ENCODE data around the gene RXRB.

Gene RXRB

GRCh38 chr6:33204165-33204414, 3.6 kb upstream of the RXRB start:
- 0 out of 2 replicates have a peak, but pooled peaks cover 4% of the 10 kb centered on the region for H3F3A ChIP-seq (ENCODE audit: insufficient read depth, low read length)
- TF ChIP-seq, protein P1, sequence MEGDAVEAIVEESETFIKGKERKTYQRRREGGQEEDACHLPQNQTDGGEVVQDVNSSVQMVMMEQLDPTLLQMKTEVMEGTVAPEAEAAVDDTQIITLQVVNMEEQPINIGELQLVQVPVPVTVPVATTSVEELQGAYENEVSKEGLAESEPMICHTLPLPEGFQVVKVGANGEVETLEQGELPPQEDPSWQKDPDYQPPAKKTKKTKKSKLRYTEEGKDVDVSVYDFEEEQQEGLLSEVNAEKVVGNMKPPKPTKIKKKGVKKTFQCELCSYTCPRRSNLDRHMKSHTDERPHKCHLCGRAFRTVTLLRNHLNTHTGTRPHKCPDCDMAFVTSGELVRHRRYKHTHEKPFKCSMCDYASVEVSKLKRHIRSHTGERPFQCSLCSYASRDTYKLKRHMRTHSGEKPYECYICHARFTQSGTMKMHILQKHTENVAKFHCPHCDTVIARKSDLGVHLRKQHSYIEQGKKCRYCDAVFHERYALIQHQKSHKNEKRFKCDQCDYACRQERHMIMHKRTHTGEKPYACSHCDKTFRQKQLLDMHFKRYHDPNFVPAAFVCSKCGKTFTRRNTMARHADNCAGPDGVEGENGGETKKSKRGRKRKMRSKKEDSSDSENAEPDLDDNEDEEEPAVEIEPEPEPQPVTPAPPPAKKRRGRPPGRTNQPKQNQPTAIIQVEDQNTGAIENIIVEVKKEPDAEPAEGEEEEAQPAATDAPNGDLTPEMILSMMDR (IDR thresholded peaks at IDR 0.05; ENCODE audit: low read length): no peak
- TF ChIP-seq EZH2 (IDR thresholded peaks at IDR 0.05; ENCODE audit: borderline replicate concordance, low read length): no peak
- H3K9me3 ChIP-seq (ENCODE audit: low read length): no peaks in the 10 kb centered on the region
- peak overlapping the region; percentile 86 for H3K4me2 ChIP-seq (ENCODE audit: low read length)
- peaks cover 50% of the 10 kb centered on the region for H3K4me1 ChIP-seq (ENCODE audit: insufficient read depth, low read length, severe bottlenecking)
- H4K20me1 ChIP-seq (ENCODE audit: insufficient read depth, low read length): no peaks in the 10 kb centered on the region
- H3K9ac ChIP-seq (ENCODE audit: low read length): no peak overlapping the region
- no peaks in the 10 kb centered on the region for H3K9me2 ChIP-seq (ENCODE audit: low read depth, low read length)
- no peak overlapping the region for H2AFZ ChIP-seq (ENCODE audit: low read length)
- H3K27me3 ChIP-seq (ENCODE audit: insufficient read depth, low read length): no peaks in the 10 kb centered on the region
- H3K27ac ChIP-seq (ENCODE audit: low read depth, low read length, poor library complexity, severe bottlenecking): no peak overlapping the region
- no peaks in the 10 kb centered on the region for H3K79me2 ChIP-seq (ENCODE audit: insufficient read depth, low read length)
- H3K36me3 ChIP-seq (ENCODE audit: insufficient read depth, low read length): peaks cover 24% of the 10 kb centered on the region; the same call in 1 of the 2 replicates
- H3K4me3 ChIP-seq (ENCODE audit: low read depth, low read length, poor library complexity, severe bottlenecking): peak overlapping the region; percentile 90

DNA sequence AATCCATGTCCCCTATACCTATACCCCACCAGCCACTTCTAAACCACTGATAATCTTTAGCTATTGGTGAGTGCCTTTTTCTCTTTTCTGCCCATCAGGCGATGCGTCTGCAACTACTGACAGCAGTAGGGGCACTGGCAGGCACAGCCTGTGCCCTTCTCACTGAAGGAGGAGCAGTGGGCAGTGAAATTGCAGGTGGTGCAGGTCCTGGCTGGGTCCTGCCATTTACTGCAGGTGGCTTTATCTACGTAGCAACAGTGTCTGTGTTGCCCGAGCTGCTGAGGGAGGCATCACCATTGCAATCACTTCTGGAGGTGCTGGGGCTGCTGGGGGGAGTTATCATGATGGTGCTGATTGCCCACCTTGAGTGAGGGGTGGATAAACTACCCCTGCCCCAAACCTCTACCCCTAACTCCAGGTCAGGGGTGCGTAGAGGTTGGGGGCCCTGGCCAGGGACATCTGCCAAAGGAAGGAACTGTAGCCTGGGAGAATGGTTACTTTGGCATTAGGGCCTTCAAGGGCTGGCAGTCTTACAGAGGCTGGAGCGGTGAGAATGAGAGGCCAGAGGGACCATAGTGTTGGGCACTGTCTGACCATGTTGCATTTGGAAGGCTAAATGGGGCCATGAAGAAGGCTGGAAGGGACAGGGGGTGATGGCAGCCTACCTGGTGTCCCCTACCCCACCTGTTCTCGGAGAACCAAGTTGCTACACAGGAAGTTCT, 3.1 kb upstream of the RXRB start:
- Histone ChIP-seq H3K9ac (ENCODE audit: low read length) (no peak overlapping the region), H3K79me2 (ENCODE audit: insufficient read depth, low read length) (no peaks in the 10 kb centered on the region), H3K9me2 (ENCODE audit: low read depth, low read length) (no peaks in the 10 kb centered on the region), H3K9me3 (ENCODE audit: low read length) (no peaks in the 10 kb centered on the region), H2AFZ (ENCODE audit: low read length) (no peak overlapping the region), H3K4me1 (ENCODE audit: insufficient read depth, low read length, severe bottlenecking) (peaks cover 49% of the 10 kb centered on the region), H4K20me1 (ENCODE audit: insufficient read depth, low read length) (no peaks in the 10 kb centered on the region), H3K36me3 (ENCODE audit: insufficient read depth, low read length) (peaks cover 24% of the 10 kb centered on the region; the same call in 1 of the 2 replicates), H3F3A (ENCODE audit: insufficient read depth, low read length) (0 out of 2 replicates have a peak, but pooled peaks cover 4% of the 10 kb centered on the region), H3K27ac (ENCODE audit: low read depth, low read length, poor library complexity, severe bottlenecking) (no peak overlapping the region), H3K4me3 (ENCODE audit: low read depth, low read length, poor library complexity, severe bottlenecking) (peak overlapping the region; percentile 90), H3K27me3 (ENCODE audit: insufficient read depth, low read length) (no peaks in the 10 kb centered on the region), H3K4me2 (ENCODE audit: low read length) (peak overlapping the region; percentile 86; the same call in 1 of the 2 replicates)
- TF ChIP-seq, protein P1 (IDR thresholded peaks at IDR 0.05; ENCODE audit: low read length): no peak
- no peak for TF ChIP-seq EZH2 (IDR thresholded peaks at IDR 0.05; ENCODE audit: borderline replicate concordance, low read length)

GRCh38 chr6:33202799-33203198, 2.3 kb upstream of the RXRB start:
- no peaks in the 10 kb centered on the region for H4K20me1 ChIP-seq (ENCODE audit: insufficient read depth, low read length)

More at GRCh38 chr6:33202799-33203198, 2.3 kb upstream of the RXRB start:
- H3K36me3 ChIP-seq (ENCODE audit: insufficient read depth, low read length): peaks cover 24% of the 10 kb centered on the region; the same call in 1 of the 2 replicates
- no peaks in the 10 kb centered on the region for H3K9me2 ChIP-seq (ENCODE audit: low read depth, low read length)
- H3K4me2 ChIP-seq (ENCODE audit: low read length): no peak overlapping the region
- TF ChIP-seq EZH2 (IDR thresholded peaks at IDR 0.05; ENCODE audit: borderline replicate concordance, low read length): no peak
- TF ChIP-seq, protein P1 (IDR thresholded peaks at IDR 0.05; ENCODE audit: low read length): no peak
- peaks cover 54% of the 10 kb centered on the region for H3K4me1 ChIP-seq (ENCODE audit: insufficient read depth, low read length, severe bottlenecking)
- H3K27ac ChIP-seq (ENCODE audit: low read depth, low read length, poor library complexity, severe bottlenecking): no peak overlapping the region
- no peaks in the 10 kb centered on the region for H3K9me3 ChIP-seq (ENCODE audit: low read length)
- no peak overlapping the region for H2AFZ ChIP-seq (ENCODE audit: low read length)
- no peaks in the 10 kb centered on the region for H3K27me3 ChIP-seq (ENCODE audit: insufficient read depth, low read length)
- no peaks in the 10 kb centered on the region for H3K79me2 ChIP-seq (ENCODE audit: insufficient read depth, low read length)
- no peak overlapping the region for H3K4me3 ChIP-seq (ENCODE audit: low read depth, low read length, poor library complexity, severe bottlenecking)
- H3K9ac ChIP-seq (ENCODE audit: low read length): no peak overlapping the region
- 0 out of 2 replicates have a peak, but pooled peaks cover 4% of the 10 kb centered on the region for H3F3A ChIP-seq (ENCODE audit: insufficient read depth, low read length)
